Measurements from ENCODE around the gene CEBPB.

The CEBPB gene

DNA sequence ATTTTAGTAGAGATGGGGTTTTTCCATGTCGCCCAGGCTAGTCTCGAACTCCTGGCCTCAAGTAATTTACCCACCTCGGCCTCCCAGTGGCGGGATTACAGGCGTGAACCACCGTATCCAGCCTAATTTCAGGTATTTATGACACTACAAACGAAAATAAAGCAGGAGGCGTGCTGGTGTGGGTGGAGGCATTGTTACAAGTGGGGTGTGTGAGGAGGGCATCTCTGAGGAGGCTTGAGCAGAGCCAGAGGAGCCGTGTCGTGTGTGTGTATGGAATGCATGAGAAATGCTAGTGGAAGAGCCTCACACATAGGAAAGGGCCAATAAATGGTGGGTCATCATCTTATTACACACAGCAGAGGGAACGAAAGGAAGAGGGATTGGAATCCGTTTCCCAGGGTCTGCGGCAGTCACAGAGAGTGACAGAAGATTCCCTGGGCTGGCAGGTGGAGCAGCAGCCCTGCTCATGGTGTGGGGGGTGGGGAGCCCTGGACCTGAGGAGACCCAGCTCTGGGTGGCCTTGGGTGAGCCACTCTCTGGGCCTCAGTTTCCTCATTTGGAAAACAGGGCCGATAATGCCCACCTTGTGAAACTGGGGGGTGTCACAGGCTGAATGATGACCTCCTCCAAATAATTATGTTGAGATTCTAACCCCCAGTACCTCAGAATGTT is 19.9 kb upstream of the CEBPB start:
- TF ChIP-seq EZH2phosphoT487 (IDR thresholded peaks at IDR 0.05; ENCODE audit: borderline replicate concordance, low read length) = no peak
- Histone ChIP-seq H3K9me3 (ENCODE audit: control insufficient read depth, insufficient read depth, low read length) (no peaks in the 10 kb centered on the region), H3K9me2 (replicated peaks; ENCODE audit: control insufficient read depth, low read length) (no peaks in the 10 kb centered on the region), H3K4me3 (ENCODE audit: low read length) (no peak overlapping the region), H3K4me1 (ENCODE audit: control insufficient read depth, low read length) (peaks cover 11% of the 10 kb centered on the region), H3K4me2 (ENCODE audit: low read length) (no peak overlapping the region), H3K27ac (ENCODE audit: low read depth, low read length) (no peak overlapping the region), H3K79me2 (ENCODE audit: control insufficient read depth, low read length) (no peaks in the 10 kb centered on the region), H4K20me1 (ENCODE audit: control insufficient read depth, insufficient read depth, low read depth, low read length) (no peaks in the 10 kb centered on the region), H3K27me3 (ENCODE audit: control insufficient read depth, low read length) (peaks cover 7% of the 10 kb centered on the region), H3K36me3 (ENCODE audit: control insufficient read depth, low read length) (no peaks in the 10 kb centered on the region), H3F3A (ENCODE audit: control insufficient read depth, insufficient read depth) (no peaks in the 10 kb centered on the region)

DNA sequence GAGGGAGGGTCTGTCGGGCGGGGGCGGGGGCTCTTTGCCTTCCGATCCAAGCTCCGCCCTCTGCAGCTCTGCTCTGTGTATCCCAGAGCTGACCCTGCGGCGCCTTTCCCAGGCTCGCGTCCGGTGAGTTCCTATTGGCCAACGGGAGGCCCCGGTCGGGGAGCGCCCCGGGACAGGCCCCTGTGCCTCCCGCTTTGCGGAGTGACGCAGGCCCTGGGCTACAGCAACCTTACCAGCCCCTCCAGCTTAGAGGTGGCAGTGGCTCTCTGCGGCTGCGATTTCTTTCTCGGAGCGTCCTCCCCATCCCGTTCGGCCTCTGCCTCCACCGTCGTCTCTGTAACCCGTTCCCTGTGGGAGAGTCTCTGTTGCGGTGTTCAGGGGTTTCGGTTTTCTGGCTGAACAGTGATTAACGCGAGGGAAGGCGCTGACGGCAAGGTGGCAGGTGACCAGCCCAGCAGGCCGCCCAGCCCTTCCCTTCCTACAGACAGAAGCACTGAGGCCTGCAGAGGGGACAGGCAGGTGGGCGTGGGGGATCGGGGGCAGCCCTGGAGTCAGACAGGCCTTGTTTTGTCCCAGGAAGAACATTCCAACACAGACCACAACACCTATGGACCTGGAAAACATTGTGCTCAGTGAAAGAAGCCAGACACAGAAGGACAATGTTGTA is 18.1 kb upstream of the CEBPB start:
- H3K4me3 ChIP-seq (ENCODE audit: low read length) = no peak overlapping the region
- no peak overlapping the region for H3K4me2 ChIP-seq (ENCODE audit: low read length)

DNA sequence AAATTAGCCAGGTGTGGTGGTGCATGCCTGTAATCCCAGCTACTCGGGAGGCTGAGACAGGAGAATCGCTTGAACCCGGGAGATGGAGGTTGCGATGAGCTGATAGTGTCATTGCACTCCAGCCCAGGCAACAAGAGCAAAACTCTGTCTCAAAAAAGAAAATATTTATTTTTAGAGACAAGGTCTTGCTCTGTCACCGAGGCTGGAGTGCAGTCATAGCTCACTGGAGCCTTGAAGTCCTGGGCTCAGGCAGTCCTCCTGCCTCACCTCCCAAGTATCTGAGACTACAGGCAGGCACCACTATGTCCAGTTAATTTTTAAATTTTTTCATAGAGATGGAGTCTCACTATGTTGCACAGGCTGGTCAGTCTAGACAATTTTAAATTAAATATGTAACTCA is 16.2 kb upstream of the CEBPB start:
- no peak overlapping the region for H3K4me3 ChIP-seq (ENCODE audit: low read length)
- H3F3A ChIP-seq (ENCODE audit: control insufficient read depth, insufficient read depth) = no peaks in the 10 kb centered on the region
- no peaks in the 10 kb centered on the region for H3K9me2 ChIP-seq (replicated peaks; ENCODE audit: control insufficient read depth, low read length)
- TF ChIP-seq, protein P1, sequence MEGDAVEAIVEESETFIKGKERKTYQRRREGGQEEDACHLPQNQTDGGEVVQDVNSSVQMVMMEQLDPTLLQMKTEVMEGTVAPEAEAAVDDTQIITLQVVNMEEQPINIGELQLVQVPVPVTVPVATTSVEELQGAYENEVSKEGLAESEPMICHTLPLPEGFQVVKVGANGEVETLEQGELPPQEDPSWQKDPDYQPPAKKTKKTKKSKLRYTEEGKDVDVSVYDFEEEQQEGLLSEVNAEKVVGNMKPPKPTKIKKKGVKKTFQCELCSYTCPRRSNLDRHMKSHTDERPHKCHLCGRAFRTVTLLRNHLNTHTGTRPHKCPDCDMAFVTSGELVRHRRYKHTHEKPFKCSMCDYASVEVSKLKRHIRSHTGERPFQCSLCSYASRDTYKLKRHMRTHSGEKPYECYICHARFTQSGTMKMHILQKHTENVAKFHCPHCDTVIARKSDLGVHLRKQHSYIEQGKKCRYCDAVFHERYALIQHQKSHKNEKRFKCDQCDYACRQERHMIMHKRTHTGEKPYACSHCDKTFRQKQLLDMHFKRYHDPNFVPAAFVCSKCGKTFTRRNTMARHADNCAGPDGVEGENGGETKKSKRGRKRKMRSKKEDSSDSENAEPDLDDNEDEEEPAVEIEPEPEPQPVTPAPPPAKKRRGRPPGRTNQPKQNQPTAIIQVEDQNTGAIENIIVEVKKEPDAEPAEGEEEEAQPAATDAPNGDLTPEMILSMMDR (IDR thresholded peaks at IDR 0.05; ENCODE audit: low read depth, low read length, poor library complexity, severe bottlenecking) = no peak
- TF ChIP-seq EZH2phosphoT487 (IDR thresholded peaks at IDR 0.05; ENCODE audit: borderline replicate concordance, low read length) = no peak
- peaks cover 5% of the 10 kb centered on the region; the same call in 1 of the 2 replicates for H3K27me3 ChIP-seq (ENCODE audit: control insufficient read depth, low read length)
- H3K4me1 ChIP-seq (ENCODE audit: control insufficient read depth, low read length) = peaks cover 4% of the 10 kb centered on the region; the same call in 1 of the 2 replicates
- no peaks in the 10 kb centered on the region for H3K9me3 ChIP-seq (ENCODE audit: control insufficient read depth, insufficient read depth, low read length)
- H3K27ac ChIP-seq (ENCODE audit: low read depth, low read length) = no peak overlapping the region
- no peaks in the 10 kb centered on the region for H3K79me2 ChIP-seq (ENCODE audit: control insufficient read depth, low read length)
- no peak overlapping the region for H3K4me2 ChIP-seq (ENCODE audit: low read length)
- no peaks in the 10 kb centered on the region; the same call in 1 of the 2 replicates for H4K20me1 ChIP-seq (ENCODE audit: control insufficient read depth, insufficient read depth, low read depth, low read length)
- H3K36me3 ChIP-seq (ENCODE audit: control insufficient read depth, low read length) = no peaks in the 10 kb centered on the region

More for the DNA sequence above, 18.1 kb upstream of the CEBPB start:
- no peak overlapping the region for H3K27ac ChIP-seq (ENCODE audit: low read depth, low read length)
- H3K9me3 ChIP-seq (ENCODE audit: control insufficient read depth, insufficient read depth, low read length) = no peaks in the 10 kb centered on the region
- no peaks in the 10 kb centered on the region for H4K20me1 ChIP-seq (ENCODE audit: control insufficient read depth, insufficient read depth, low read depth, low read length)
- no peak for TF ChIP-seq EZH2phosphoT487 (IDR thresholded peaks at IDR 0.05; ENCODE audit: borderline replicate concordance, low read length)
- TF ChIP-seq, protein P1 (IDR thresholded peaks at IDR 0.05; ENCODE audit: low read depth, low read length, poor library complexity, severe bottlenecking) = no peak
- H3K9me2 ChIP-seq (replicated peaks; ENCODE audit: control insufficient read depth, low read length) = no peaks in the 10 kb centered on the region
- no peaks in the 10 kb centered on the region for H3K36me3 ChIP-seq (ENCODE audit: control insufficient read depth, low read length)
- H3F3A ChIP-seq (ENCODE audit: control insufficient read depth, insufficient read depth) = no peaks in the 10 kb centered on the region
- peaks cover 4% of the 10 kb centered on the region; the same call in 1 of the 2 replicates for H3K4me1 ChIP-seq (ENCODE audit: control insufficient read depth, low read length)
- H3K27me3 ChIP-seq (ENCODE audit: control insufficient read depth, low read length) = peaks cover 3% of the 10 kb centered on the region; the same call in 1 of the 2 replicates
- H3K79me2 ChIP-seq (ENCODE audit: control insufficient read depth, low read length) = no peaks in the 10 kb centered on the region
